GM12878 (cell line): ENCODE measurements around the gene PRR11.

Experiments used
- CEBPB ChIP-seq, 2 experiments: fragments of 150-350 bp in 1 of 2; IDR thresholded peaks; 2 replicates each; pipeline ENCODE4 v1.6.1; 2012 to 2014; ENCODE audit warnings: low read depth in 2 of 2, low read length in 2 of 2, borderline replicate concordance in 1 of 2, inconsistent platforms in 1 of 2
- CHD2 ChIP-seq: IDR thresholded peaks from 2 replicates; pipeline ENCODE4 v1.6.1; 2011; ENCODE audit warnings: low read depth, low read length, improper control_type of control experiment, borderline replicate concordance
- EGR1 ChIP-seq, 2 experiments: IDR thresholded peaks; 1 replicate in 1 of 2; 2 replicates in 1 of 2; pipeline ENCODE4 v1.6.1; 2011 to 2012; ENCODE audit warnings: low read depth in 2 of 2, low read length in 2 of 2, borderline replicate concordance in 1 of 2, mild to moderate bottlenecking in 1 of 2, moderate library complexity in 1 of 2
- EP300 ChIP-seq, 2 experiments: fragments of 150-350 bp in 1 of 2; IDR thresholded peaks; 2 replicates each; pipeline ENCODE4 v1.6.1; 2011 to 2012; ENCODE audit warnings: low read depth in 2 of 2, low read length in 2 of 2, borderline replicate concordance in 1 of 2, improper control_type of control experiment in 1 of 2, inconsistent platforms in 1 of 2; ENCODE audit not compliant: control insufficient read depth in 1 of 2
- EZH2 ChIP-seq: IDR thresholded peaks from 2 replicates; pipeline ENCODE4 v1.6.1; 2012; ENCODE audit warnings: low read depth, mild to moderate bottlenecking, control low read depth, inconsistent platforms, low read length, borderline replicate concordance; ENCODE audit not compliant: control insufficient read depth
- MXI1 ChIP-seq: fragments of 150-350 bp; IDR thresholded peaks from 2 replicates; pipeline ENCODE4 v1.6.1; 2011; ENCODE audit warnings: low read depth, mild to moderate bottlenecking, inconsistent platforms, low read length, improper control_type of control experiment
- PML ChIP-seq: IDR thresholded peaks from 2 replicates; pipeline ENCODE4 v1.6.1; 2012; ENCODE audit warnings: low read length, inconsistent platforms
- POLR2A ChIP-seq: IDR thresholded peaks from 2 replicates; pipeline ENCODE4 v1.6.1; 2011; ENCODE audit warnings: low read depth, mild to moderate bottlenecking, low read length
- RCOR1 ChIP-seq: conservative IDR thresholded peaks from 2 replicates; pipeline ENCODE4 v1.6.1; 2012; ENCODE audit warnings: low read depth, low read length, improper control_type of control experiment
- SUZ12 ChIP-seq: fragments of 200-600 bp; sonication (generic); IDR thresholded peaks from one replicate; pipeline ENCODE4 v1.6.1; 2018; ENCODE audit warnings: antibody characterized with exemption, mild to moderate bottlenecking; ENCODE audit not compliant: unreplicated experiment
- TAF1 ChIP-seq: IDR thresholded peaks from 2 replicates; pipeline ENCODE4 v1.6.1; 2011; ENCODE audit warnings: mild to moderate bottlenecking, low read depth, low read length, borderline replicate concordance
- TARDBP ChIP-seq: IDR thresholded peaks from 2 replicates; pipeline ENCODE4 v1.6.1; 2016; ENCODE audit warnings: borderline replicate concordance
- USF1 ChIP-seq: IDR thresholded peaks from 2 replicates; pipeline ENCODE4 v1.6.1; 2011; ENCODE audit warnings: borderline replicate concordance, low read depth, mild to moderate bottlenecking, moderate library complexity, mixed read lengths, low read length; ENCODE audit not compliant: insufficient read depth; ENCODE audit errors: extremely low read length
- TF ChIP-seq, protein P1 (sequence below), 3 experiments: IDR thresholded peaks in 2 of 3; conservative IDR thresholded peaks in 1 of 3; 2 replicates each; pipeline ENCODE4 v1.5.1; 2011; ENCODE audit warnings: low read depth in 3 of 3, low read length in 3 of 3, mild to moderate bottlenecking in 3 of 3, control low read depth in 2 of 3, moderate library complexity in 2 of 3, inconsistent platforms in 1 of 3, mixed read lengths in 1 of 3; ENCODE audit not compliant: control insufficient read depth in 2 of 3, insufficient read depth in 1 of 3; ENCODE audit errors: extremely low read depth in 1 of 3

DNA sequence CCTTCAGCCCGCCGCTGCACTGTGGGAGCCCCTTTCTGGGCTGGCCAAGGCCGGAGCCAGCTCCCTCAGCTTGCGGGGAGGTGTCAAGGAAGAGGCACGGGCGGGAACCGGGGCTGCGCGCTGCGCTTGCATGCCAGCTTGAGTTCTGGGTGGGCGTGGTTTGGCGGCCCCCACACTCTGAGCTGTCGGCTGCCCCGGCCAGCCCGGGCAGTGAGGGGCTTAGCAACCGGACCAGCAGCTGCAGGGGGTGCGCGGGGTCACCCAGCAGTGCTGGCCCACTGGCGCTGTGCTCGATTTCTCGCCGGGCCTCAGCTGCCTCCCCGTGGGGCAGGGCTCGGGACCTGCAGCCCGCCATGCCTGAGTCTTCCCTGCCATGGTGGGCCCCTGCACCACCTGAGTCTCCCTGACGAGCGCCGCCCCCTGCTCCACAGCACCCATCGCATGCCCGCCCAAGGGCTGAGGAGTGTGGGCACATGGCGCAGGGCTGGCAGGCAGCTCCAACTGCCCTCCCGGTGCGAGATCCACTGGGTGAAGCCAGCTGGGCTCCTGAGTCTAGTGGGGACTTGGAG, 17.0 kb downstream of the PRR11 start:
- TF ChIP-seq CEBPB (IDR thresholded peaks at IDR 0.05; ENCODE audit: borderline replicate concordance in 1 of 2, low read depth in 2 of 2, low read length in 2 of 2) (no peak), EP300 (IDR thresholded peaks at IDR 0.05; ENCODE audit: borderline replicate concordance in 1 of 2, control insufficient read depth in 1 of 2, low read depth in 2 of 2, low read length in 2 of 2) (no peak), MXI1 (no peak), RCOR1 (no peak), SUZ12 (no peak), TARDBP (no peak), PML (no peak), TAF1 (no peak), CHD2 (no peak), POLR2A (no peak), USF1 (no peak), EZH2 (no peak), EGR1 (IDR thresholded peaks at IDR 0.05; ENCODE audit: borderline replicate concordance in 1 of 2, low read depth in 2 of 2, low read length in 2 of 2) (no peak)
- TF ChIP-seq, protein P1, sequence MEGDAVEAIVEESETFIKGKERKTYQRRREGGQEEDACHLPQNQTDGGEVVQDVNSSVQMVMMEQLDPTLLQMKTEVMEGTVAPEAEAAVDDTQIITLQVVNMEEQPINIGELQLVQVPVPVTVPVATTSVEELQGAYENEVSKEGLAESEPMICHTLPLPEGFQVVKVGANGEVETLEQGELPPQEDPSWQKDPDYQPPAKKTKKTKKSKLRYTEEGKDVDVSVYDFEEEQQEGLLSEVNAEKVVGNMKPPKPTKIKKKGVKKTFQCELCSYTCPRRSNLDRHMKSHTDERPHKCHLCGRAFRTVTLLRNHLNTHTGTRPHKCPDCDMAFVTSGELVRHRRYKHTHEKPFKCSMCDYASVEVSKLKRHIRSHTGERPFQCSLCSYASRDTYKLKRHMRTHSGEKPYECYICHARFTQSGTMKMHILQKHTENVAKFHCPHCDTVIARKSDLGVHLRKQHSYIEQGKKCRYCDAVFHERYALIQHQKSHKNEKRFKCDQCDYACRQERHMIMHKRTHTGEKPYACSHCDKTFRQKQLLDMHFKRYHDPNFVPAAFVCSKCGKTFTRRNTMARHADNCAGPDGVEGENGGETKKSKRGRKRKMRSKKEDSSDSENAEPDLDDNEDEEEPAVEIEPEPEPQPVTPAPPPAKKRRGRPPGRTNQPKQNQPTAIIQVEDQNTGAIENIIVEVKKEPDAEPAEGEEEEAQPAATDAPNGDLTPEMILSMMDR (IDR thresholded peaks at IDR 0.05 in 2 of 3, conservative IDR thresholded peaks at IDR 0.05 in 1 of 3; ENCODE audit: control insufficient read depth in 2 of 3, extremely low read depth in 1 of 3, insufficient read depth in 1 of 3, low read depth in 3 of 3, low read length in 3 of 3) = no peak
